ENCODE data around the gene RUNDC1.

The RUNDC1 gene

GRCh38 chr17:43015579-43015978 is 35.2 kb downstream of the RUNDC1 start:
- peaks cover 28% of the 10 kb centered on the region for H3K4me1 Mint-ChIP-seq
- H3K27ac Mint-ChIP-seq, result no peak overlapping the region
- no peaks in the 10 kb centered on the region for H3K27me3 Mint-ChIP-seq (ENCODE audit: low read depth)
- H3K4me3 Mint-ChIP-seq, result no peak overlapping the region
- peaks cover 24% of the 10 kb centered on the region for H3K36me3 Mint-ChIP-seq (ENCODE audit: low read depth)
- no peak for TF ChIP-seq CTCF (IDR thresholded peaks at IDR 0.05; ENCODE audit: unreplicated experiment in 3 of 3)
- H3K9me3 Mint-ChIP-seq, result no peaks in the 10 kb centered on the region

- Mint-ChIP-seq H3K27me3 (ENCODE audit: low read depth) (no peaks in the 10 kb centered on the region), H3K9me3 (no peaks in the 10 kb centered on the region), H3K36me3 (ENCODE audit: low read depth) (peaks cover 24% of the 10 kb centered on the region), H3K27ac (no peak overlapping the region), H3K4me1 (peaks cover 28% of the 10 kb centered on the region), H3K4me3 (no peak overlapping the region)
- no peak for TF ChIP-seq CTCF (IDR thresholded peaks at IDR 0.05; ENCODE audit: unreplicated experiment in 3 of 3)
These were observed 35.9 kb downstream of the RUNDC1 start for GRCh38 chr17:43016216-43016615.

GRCh38 chr17:43018008-43018853 is 37.9 kb downstream of the RUNDC1 start:
- peak overlapping the region; percentile 49 to 68 (median 57) for H3K4me3 Mint-ChIP-seq
- H3K27me3 Mint-ChIP-seq (ENCODE audit: low read depth), result no peaks in the 10 kb centered on the region
- peaks cover 28% of the 10 kb centered on the region for H3K4me1 Mint-ChIP-seq
- no peaks in the 10 kb centered on the region for H3K9me3 Mint-ChIP-seq
- peak overlapping the region; percentile 7 to 74 (median 71) for H3K27ac Mint-ChIP-seq
- no peak for TF ChIP-seq CTCF (IDR thresholded peaks at IDR 0.05; ENCODE audit: unreplicated experiment in 3 of 3)
- peaks cover 24% of the 10 kb centered on the region for H3K36me3 Mint-ChIP-seq (ENCODE audit: low read depth)

- H3K4me3 Mint-ChIP-seq, result peak overlapping the region; percentile 6 to 68 (median 62)
These were observed 38.6 kb downstream of the RUNDC1 start for GRCh38 chr17:43018932-43019331.

GRCh38 chr17:43019418-43019817 is 39.1 kb downstream of the RUNDC1 start:
- Mint-ChIP-seq H3K4me3 (peak overlapping the region; percentile 93 to 95 (median 95)), H3K4me1 (peaks cover 31% of the 10 kb centered on the region), H3K9me3 (no peaks in the 10 kb centered on the region), H3K27me3 (ENCODE audit: low read depth) (no peaks in the 10 kb centered on the region), H3K36me3 (ENCODE audit: low read depth) (peaks cover 24% of the 10 kb centered on the region), H3K27ac (peak overlapping the region; percentile 74 to 91 (median 86))
- TF ChIP-seq CTCF (IDR thresholded peaks at IDR 0.05; ENCODE audit: unreplicated experiment in 3 of 3), result no peak

More at GRCh38 chr17:43018932-43019331, 38.6 kb downstream of the RUNDC1 start:
- peaks cover 28% of the 10 kb centered on the region for H3K4me1 Mint-ChIP-seq
- no peaks in the 10 kb centered on the region for H3K27me3 Mint-ChIP-seq (ENCODE audit: low read depth)
- peaks cover 24% of the 10 kb centered on the region for H3K36me3 Mint-ChIP-seq (ENCODE audit: low read depth)
- no peak for TF ChIP-seq CTCF (IDR thresholded peaks at IDR 0.05; ENCODE audit: unreplicated experiment in 3 of 3)
- H3K27ac Mint-ChIP-seq, result peak overlapping the region; percentile 7 to 74 (median 71)
- H3K9me3 Mint-ChIP-seq, result no peaks in the 10 kb centered on the region

Data from nephron (organoid).